PC-3 (cell line): ENCODE data around the gene SERPINB8.

Experiments used
- EZH2 ChIP-seq: fragments of 300-600 bp; sonication (generic); IDR thresholded peaks from one replicate; pipeline ENCODE4 v1.6.1; 2017; ENCODE audit warnings: antibody characterized with exemption, mild to moderate bottlenecking, low read length; ENCODE audit not compliant: unreplicated experiment
- EZH2phosphoT487 ChIP-seq: fragments of 300-600 bp; sonication (generic); IDR thresholded peaks from 2 replicates; pipeline ENCODE4 v1.6.1; 2018; ENCODE audit warnings: mild to moderate bottlenecking, antibody characterized with exemption, low read length, borderline replicate concordance
- TF ChIP-seq, protein P1 (sequence below): fragments of 300-600 bp; sonication (generic); conservative IDR thresholded peaks from 2 replicates; pipeline ENCODE4 v1.5.1; 2017; ENCODE audit warnings: antibody characterized with exemption, low read depth, mild to moderate bottlenecking, low read length

DNA sequence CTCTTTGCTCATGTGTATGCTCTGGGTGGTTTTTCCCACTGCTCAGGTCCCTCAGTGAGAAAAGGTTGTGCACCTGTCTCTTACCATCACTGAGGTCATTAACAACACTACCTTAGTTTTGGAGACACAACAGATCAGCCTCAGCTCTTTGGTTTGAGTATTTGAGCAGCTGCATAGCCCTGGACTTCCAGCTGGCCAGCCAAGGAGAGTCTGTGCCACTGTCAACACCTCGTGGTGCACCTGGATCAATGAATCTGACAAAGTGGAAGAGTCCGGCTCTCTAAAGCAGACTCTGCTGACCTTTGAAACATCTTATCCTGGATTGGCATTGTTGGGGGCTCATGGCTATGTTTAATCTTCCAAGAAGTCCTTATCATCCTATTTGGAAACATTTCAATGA is 30.0 kb downstream of the SERPINB8 start:
- TF ChIP-seq EZH2 (no peak), EZH2phosphoT487 (no peak)
- TF ChIP-seq, protein P1, sequence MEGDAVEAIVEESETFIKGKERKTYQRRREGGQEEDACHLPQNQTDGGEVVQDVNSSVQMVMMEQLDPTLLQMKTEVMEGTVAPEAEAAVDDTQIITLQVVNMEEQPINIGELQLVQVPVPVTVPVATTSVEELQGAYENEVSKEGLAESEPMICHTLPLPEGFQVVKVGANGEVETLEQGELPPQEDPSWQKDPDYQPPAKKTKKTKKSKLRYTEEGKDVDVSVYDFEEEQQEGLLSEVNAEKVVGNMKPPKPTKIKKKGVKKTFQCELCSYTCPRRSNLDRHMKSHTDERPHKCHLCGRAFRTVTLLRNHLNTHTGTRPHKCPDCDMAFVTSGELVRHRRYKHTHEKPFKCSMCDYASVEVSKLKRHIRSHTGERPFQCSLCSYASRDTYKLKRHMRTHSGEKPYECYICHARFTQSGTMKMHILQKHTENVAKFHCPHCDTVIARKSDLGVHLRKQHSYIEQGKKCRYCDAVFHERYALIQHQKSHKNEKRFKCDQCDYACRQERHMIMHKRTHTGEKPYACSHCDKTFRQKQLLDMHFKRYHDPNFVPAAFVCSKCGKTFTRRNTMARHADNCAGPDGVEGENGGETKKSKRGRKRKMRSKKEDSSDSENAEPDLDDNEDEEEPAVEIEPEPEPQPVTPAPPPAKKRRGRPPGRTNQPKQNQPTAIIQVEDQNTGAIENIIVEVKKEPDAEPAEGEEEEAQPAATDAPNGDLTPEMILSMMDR: no peak
